Esophagus squamous epithelium (tissue), 5 donors: Measurements from ENCODE around the gene MAP1S. TPM values are rescaled to one million over a fixed set of nuclear protein-coding genes. Genes with fewer than 3 reads are reported as not detected.

Experiments
- DNase-seq: peaks from one replicate; lab custom pipeline; 2025; lab: John Stamatoyannopoulos, UW
- H3K27ac ChIP-seq, 4 donors: fragments of 200-600 bp; sonication (generic); one replicate each; pipeline ENCODE4 v1.5.1; 2016 to 2019; ENCODE audit warnings: mild to moderate bottlenecking in 1 of 4
- H3K27me3 ChIP-seq, 4 donors: fragments of 200-600 bp; sonication (generic); 1 replicate in 3 of 4; 2 replicates in 1 of 4; pipeline versions ENCODE4 v1.5.1 to v1.6.0; 2017 to 2021; ENCODE audit warnings: antibody characterized with exemption in 1 of 4
- H3K36me3 ChIP-seq, 3 donors: fragments of 200-600 bp; sonication (generic); one replicate each; pipeline ENCODE4 v1.5.1; 2016 to 2019
- H3K4me1 ChIP-seq, 3 donors: fragments of 200-600 bp; sonication (generic); one replicate each; pipeline ENCODE4 v1.5.1; 2017 to 2019
- H3K4me3 ChIP-seq, 4 donors: fragments of 200-600 bp; sonication (generic); 1 replicate in 3 of 4; 2 replicates in 1 of 4; pipeline ENCODE4 v1.5.1; 2016 to 2019; ENCODE audit warnings: mild to moderate bottlenecking in 2 of 4, moderate library complexity in 1 of 4
- H3K9me3 ChIP-seq, 3 donors: fragments of 200-600 bp; sonication (generic); one replicate each; pipeline ENCODE4 v1.5.1; 2016 to 2019
- POLR2A ChIP-seq, 4 donors: fragments of 450-650 bp; IDR thresholded peaks; one replicate each; pipeline ENCODE4 v1.6.1; 2017; ENCODE audit warnings: antibody characterized with exemption in 4 of 4, mild to moderate bottlenecking in 4 of 4, moderate library complexity in 3 of 4
- WGBS, 2 donors: methylation state at CpG; one replicate each; pipeline ENCODE4 v1.1.5; 2018; 5-methylcytosine and 5-hydroxymethylcytosine counted together
- intact Hi-C: fragments of 100-400 bp; cut with DNase I; formaldehyde crosslinking; loops from one replicate; pipeline ENCODE4 v1.15.0; 2022
- total RNA-seq, 4 donors: library from RNA; depleted of rRNA; stranded (reverse); fragments of >200 nt; gene quantifications; one replicate each; pipeline ENCODE4 v1.1.0, GENCODE V29; 2016
- TF ChIP-seq, protein P1 (sequence below), 6 experiments: fragments of 450-650 bp in 4 of 6; fragments of 200-600 bp in 2 of 6; sonication (generic) in 2 of 6; IDR thresholded peaks; one replicate each; pipeline ENCODE4 v1.5.1; 2016 to 2019; ENCODE audit warnings: antibody characterized with exemption in 6 of 6, mild to moderate bottlenecking in 4 of 6, moderate library complexity in 4 of 6
- donor health status: DM: yes; HTN: yes; CAD: no.

MAP1S gene
- total RNA-seq, 4 donors from 2014 or later = 4.8 to 16.3 (median 11.4) TPM

DNA sequence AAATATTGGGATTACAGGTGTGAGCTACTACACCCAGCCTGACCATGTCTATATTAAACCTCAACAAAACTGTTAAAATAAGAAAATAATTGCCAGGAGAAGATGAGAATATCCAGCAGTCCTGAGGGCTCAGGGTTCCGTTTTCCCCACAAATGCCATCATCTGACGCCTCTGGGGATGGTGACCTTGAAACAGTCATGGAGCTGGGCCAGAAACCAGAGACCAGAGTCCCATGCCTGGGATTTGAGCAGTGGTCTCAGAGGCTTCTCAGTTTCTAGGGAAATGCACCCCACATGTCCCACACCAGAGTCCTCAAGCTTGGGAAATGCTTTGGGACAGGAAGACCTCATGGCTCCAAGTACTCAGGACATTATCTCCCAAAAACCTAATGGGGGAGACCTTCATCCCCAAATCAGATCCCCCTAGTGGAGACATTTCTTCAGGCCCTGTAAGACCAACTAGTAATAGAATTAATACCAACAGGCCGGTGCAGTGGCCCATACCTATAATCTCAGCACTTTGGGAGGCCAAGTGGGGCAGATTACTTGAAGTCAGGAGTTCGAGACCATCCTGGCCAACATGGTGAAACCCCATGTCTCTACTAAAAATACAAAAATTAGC, 2.9 kb upstream of the MAP1S start:
- intact Hi-C loops = no loop called here
- H3K27ac ChIP-seq = peak overlapping the region in 2 of 4 donors; percentile 12 to 64
- peaks cover 15 to 45% (median 31%) of the 10 kb centered on the region in 3 donors for H3K4me1 ChIP-seq
- no peak overlapping the region for H3K4me3 ChIP-seq
- peaks cover 0 to 11% (median 0%) of the 10 kb centered on the region in 4 donors for H3K27me3 ChIP-seq
- DNase-seq = no peak
- 57 to 64% methylated on average over 3 to 4 of the region's 4 CpGs for WGBS, 2 donors
- no peaks in the 10 kb centered on the region for H3K9me3 ChIP-seq
- H3K36me3 ChIP-seq = no peaks in the 10 kb centered on the region
- TF ChIP-seq, protein P1, sequence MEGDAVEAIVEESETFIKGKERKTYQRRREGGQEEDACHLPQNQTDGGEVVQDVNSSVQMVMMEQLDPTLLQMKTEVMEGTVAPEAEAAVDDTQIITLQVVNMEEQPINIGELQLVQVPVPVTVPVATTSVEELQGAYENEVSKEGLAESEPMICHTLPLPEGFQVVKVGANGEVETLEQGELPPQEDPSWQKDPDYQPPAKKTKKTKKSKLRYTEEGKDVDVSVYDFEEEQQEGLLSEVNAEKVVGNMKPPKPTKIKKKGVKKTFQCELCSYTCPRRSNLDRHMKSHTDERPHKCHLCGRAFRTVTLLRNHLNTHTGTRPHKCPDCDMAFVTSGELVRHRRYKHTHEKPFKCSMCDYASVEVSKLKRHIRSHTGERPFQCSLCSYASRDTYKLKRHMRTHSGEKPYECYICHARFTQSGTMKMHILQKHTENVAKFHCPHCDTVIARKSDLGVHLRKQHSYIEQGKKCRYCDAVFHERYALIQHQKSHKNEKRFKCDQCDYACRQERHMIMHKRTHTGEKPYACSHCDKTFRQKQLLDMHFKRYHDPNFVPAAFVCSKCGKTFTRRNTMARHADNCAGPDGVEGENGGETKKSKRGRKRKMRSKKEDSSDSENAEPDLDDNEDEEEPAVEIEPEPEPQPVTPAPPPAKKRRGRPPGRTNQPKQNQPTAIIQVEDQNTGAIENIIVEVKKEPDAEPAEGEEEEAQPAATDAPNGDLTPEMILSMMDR (IDR thresholded peaks at IDR 0.05) = no peak
- TF ChIP-seq POLR2A (IDR thresholded peaks at IDR 0.05) = no peak

DNA sequence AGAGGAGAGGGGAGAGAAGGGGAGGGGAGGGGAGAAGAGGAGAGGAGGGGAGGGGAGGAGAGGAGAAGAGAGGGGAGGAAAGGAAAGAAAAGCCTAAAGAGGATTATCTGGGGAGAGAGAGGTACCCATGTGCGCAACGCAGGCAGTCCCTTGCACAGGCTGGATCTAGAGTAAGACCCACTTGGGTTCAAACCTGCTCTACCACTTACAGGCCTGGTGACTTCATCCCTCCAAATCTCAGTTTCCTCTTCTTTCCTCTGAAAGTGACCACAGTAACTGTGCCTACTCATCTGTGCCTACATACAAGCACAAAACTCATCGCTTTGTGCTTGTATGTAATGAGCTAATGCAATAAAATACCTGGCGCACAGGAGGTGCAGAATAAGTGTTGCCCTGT, 732 bp upstream of the MAP1S start:
- H3K4me3 ChIP-seq = peak overlapping the region in 1 of 4 donors; percentile 75
- H3K27me3 ChIP-seq = peaks cover 0 to 11% (median 0%) of the 10 kb centered on the region in 4 donors
- intact Hi-C loops = no loop called here
- TF ChIP-seq, protein P1 (IDR thresholded peaks at IDR 0.05) = no peak
- TF ChIP-seq POLR2A (IDR thresholded peaks at IDR 0.05) = no peak
- 66 to 74% methylated on average over 4 of the region's 4 CpGs for WGBS, 2 donors
- H3K9me3 ChIP-seq = no peaks in the 10 kb centered on the region
- peaks cover 23 to 62% (median 41%) of the 10 kb centered on the region in 3 donors for H3K4me1 ChIP-seq
- DNase-seq = no peak
- H3K36me3 ChIP-seq = peaks cover 0 to 9% (median 0%) of the 10 kb centered on the region in 3 donors
- peak overlapping the region in 1 of 4 donors; percentile 90 for H3K27ac ChIP-seq

DNA sequence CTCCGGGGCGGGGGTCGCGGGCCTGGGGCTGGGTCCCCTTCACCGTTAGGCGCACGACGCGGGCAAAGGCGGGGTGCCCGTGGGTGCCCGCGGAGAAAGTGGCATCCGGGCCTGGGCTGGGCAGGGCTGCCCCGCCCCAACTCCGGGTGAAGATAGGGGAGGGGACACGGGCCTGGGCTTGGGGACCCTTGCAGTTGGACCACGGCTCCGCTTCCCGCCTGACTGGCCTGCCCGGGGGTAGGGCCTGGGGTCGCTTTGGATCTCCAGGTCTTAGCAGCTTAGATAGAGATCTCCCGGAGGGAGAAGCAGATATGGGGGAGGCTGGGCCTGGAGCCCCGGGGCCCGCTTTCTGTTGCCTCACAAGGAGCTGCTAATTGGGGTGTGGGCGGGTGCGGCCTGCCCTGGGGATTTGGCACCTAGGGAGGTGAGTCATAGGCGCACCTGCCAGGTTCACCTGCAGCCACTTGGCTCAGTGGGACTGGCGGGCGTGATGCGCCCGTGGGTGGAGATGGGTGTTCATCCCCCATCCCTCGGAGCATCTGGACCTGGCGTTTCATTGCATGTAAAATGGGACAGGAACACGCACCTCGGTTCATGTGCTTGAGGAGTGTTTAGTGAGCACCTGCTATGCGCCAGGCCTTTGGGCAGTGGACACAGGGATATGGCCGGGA, 585 bp downstream of the MAP1S start:
- Histone ChIP-seq H3K36me3 (peaks cover 0 to 22% (median under 1%) of the 10 kb centered on the region in 3 donors), H3K9me3 (no peaks in the 10 kb centered on the region), H3K27ac (peak overlapping the region; percentile 76 to 90 (median 85)), H3K4me1 (peaks cover 23 to 62% (median 41%) of the 10 kb centered on the region in 3 donors), H3K4me3 (peak overlapping the region; percentile 65 to 96 (median 80)), H3K27me3 (peaks cover 0 to 11% (median 0%) of the 10 kb centered on the region in 4 donors)
- TF ChIP-seq, protein P1 (IDR thresholded peaks at IDR 0.05) = no peak
- no peak for TF ChIP-seq POLR2A (IDR thresholded peaks at IDR 0.05)
- no peak for DNase-seq
- 6 to 30% methylated on average over 2 to 3 of the region's 38 CpGs for WGBS, 2 donors
- intact Hi-C loops = no loop called here

DNA sequence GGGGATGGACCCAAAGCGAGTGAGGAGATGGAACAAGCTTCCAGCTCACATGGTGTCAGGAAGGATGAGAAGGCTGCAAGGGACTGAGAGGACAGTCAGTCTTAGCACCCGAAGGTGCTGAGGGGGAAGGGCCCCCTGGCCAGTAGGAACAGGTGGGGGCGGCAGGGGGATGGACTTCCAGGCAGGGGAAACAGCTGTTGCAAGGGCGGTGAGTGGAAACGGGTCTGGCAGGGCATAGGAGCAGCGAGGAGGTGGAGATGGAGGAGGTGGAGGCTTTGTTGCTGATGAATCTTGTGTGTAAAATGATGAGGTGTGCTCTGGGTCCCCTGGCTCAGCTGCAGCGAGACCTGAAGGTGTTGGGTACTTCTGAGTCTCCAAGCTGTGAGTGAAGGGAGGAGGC, 1.2 kb downstream of the MAP1S start:
- Histone ChIP-seq H3K27me3 (peaks cover 0 to 6% (median 0%) of the 10 kb centered on the region in 4 donors), H3K27ac (peak overlapping the region in 2 of 4 donors; percentile 76 to 84), H3K4me3 (peak overlapping the region; percentile 65 to 96 (median 80)), H3K9me3 (no peaks in the 10 kb centered on the region), H3K36me3 (peaks cover 0 to 28% (median 6%) of the 10 kb centered on the region in 3 donors), H3K4me1 (peaks cover 23 to 62% (median 41%) of the 10 kb centered on the region in 3 donors)
- WGBS, 2 donors = 15 to 20% methylated on average over 6 to 7 of the region's 7 CpGs
- intact Hi-C loops = no loop called here
- no peak for DNase-seq
- TF ChIP-seq POLR2A (IDR thresholded peaks at IDR 0.05) = no peak
- TF ChIP-seq, protein P1 (IDR thresholded peaks at IDR 0.05) = no peak
